Measurements from ENCODE around the gene NUDT16L1.

The NUDT16L1 gene

GRCh38 chr16:4697848-4698291 is 4.5 kb downstream of the NUDT16L1 start:
- H3K4me2 ChIP-seq (ENCODE audit: insufficient read depth, low read length, poor library complexity, severe bottlenecking) = no peak overlapping the region
- H3K23ac ChIP-seq (ENCODE audit: low read depth, low read length, poor library complexity) = peak overlapping the region; percentile 65
- no peak for DNase-seq (ENCODE audit: low spot score)
- H3K9ac ChIP-seq (ENCODE audit: low read depth, low read length, poor library complexity) = no peak overlapping the region
- H3K4ac ChIP-seq (ENCODE audit: low read length) = no peak overlapping the region
- H2BK15ac ChIP-seq (ENCODE audit: low read length) = no peak overlapping the region
- no peak overlapping the region for H2AFZ ChIP-seq (ENCODE audit: low read length)
- H2BK5ac ChIP-seq (ENCODE audit: low read length) = no peak overlapping the region
- H4K8ac ChIP-seq (ENCODE audit: low read depth, low read length) = peak overlapping the region; percentile 48
- no peak overlapping the region for H3K4me3 ChIP-seq (ENCODE audit: low read length in 2 of 2)
- H3K27me3 ChIP-seq (ENCODE audit: control insufficient read depth in 3 of 3, insufficient read depth in 3 of 3, low read depth in 1 of 3, low read length in 3 of 3) = no peaks in the 10 kb centered on the region
- H3K79me1 ChIP-seq (ENCODE audit: low read depth, low read length) = peaks cover 20% of the 10 kb centered on the region
- no peak overlapping the region for H3K27ac ChIP-seq (replicated peaks; ENCODE audit: low read length)
- no peak overlapping the region for H2AK5ac ChIP-seq (ENCODE audit: low read depth, low read length)
- H2BK120ac ChIP-seq (ENCODE audit: low read depth, low read length) = no peak overlapping the region
- H2BK12ac ChIP-seq (ENCODE audit: low read length) = no peak overlapping the region
- no peak overlapping the region for H4K91ac ChIP-seq (ENCODE audit: low read depth, low read length, poor library complexity)
- peaks cover 6 to 8% of the 10 kb centered on the region in 2 donors for H3K4me1 ChIP-seq (ENCODE audit: control insufficient read depth in 2 of 2, insufficient read depth in 1 of 2, low read depth in 1 of 2, low read length in 2 of 2)
- no peak overlapping the region for H3K18ac ChIP-seq (ENCODE audit: low read length)
- WGBS, 2 donors (ENCODE audit: extremely low coverage in 2 of 2, insufficient read length in 2 of 2, insufficient replicate concordance in 1 of 2) = no CpG with 5 or more reads among the region's 9 CpGs
- no peak overlapping the region for H3K14ac ChIP-seq (ENCODE audit: low read length)
- no peaks in the 10 kb centered on the region for H3K9me3 ChIP-seq (replicated peaks in 1 of 2; ENCODE audit: control insufficient read depth in 2 of 2, insufficient read depth in 1 of 2, low read depth in 1 of 2, low read length in 2 of 2)
- H3K36me3 ChIP-seq (replicated peaks in 1 of 2; ENCODE audit: control insufficient read depth in 2 of 2, insufficient read depth in 2 of 2, low read length in 2 of 2) = peaks cover 56 to 80% of the 10 kb centered on the region in 2 donors

GRCh38 chr16:4698321-4699045 is 5.1 kb downstream of the NUDT16L1 start:
- no peak overlapping the region for H3K14ac ChIP-seq (ENCODE audit: low read length)
- H3K9me3 ChIP-seq (replicated peaks in 1 of 2; ENCODE audit: control insufficient read depth in 2 of 2, insufficient read depth in 1 of 2, low read depth in 1 of 2, low read length in 2 of 2) = no peaks in the 10 kb centered on the region
- H3K79me1 ChIP-seq (ENCODE audit: low read depth, low read length) = peaks cover 20% of the 10 kb centered on the region
- no peak overlapping the region for H3K4me2 ChIP-seq (ENCODE audit: insufficient read depth, low read length, poor library complexity, severe bottlenecking)
- H2BK5ac ChIP-seq (ENCODE audit: low read length) = no peak overlapping the region
- peak overlapping the region; percentile 21 for H3K9ac ChIP-seq (ENCODE audit: low read depth, low read length, poor library complexity)
- WGBS, 2 donors (ENCODE audit: extremely low coverage in 2 of 2, insufficient read length in 2 of 2, insufficient replicate concordance in 1 of 2) = no CpG with 5 or more reads among the region's 36 CpGs
- H3K27me3 ChIP-seq (ENCODE audit: control insufficient read depth in 3 of 3, insufficient read depth in 3 of 3, low read depth in 1 of 3, low read length in 3 of 3) = no peaks in the 10 kb centered on the region
- H4K8ac ChIP-seq (ENCODE audit: low read depth, low read length) = no peak overlapping the region
- H3K27ac ChIP-seq (replicated peaks; ENCODE audit: low read length) = no peak overlapping the region
- H3K4ac ChIP-seq (ENCODE audit: low read length) = no peak overlapping the region
- no peak overlapping the region for H2AK5ac ChIP-seq (ENCODE audit: low read depth, low read length)
- H2BK12ac ChIP-seq (ENCODE audit: low read length) = no peak overlapping the region
- H2AFZ ChIP-seq (ENCODE audit: low read length) = no peak overlapping the region
- no peak overlapping the region for H3K18ac ChIP-seq (ENCODE audit: low read length)
- no peak overlapping the region for H3K23ac ChIP-seq (ENCODE audit: low read depth, low read length, poor library complexity)
- no peak overlapping the region for H2BK15ac ChIP-seq (ENCODE audit: low read length)
- DNase-seq (ENCODE audit: low spot score) = no peak
- no peak overlapping the region for H4K91ac ChIP-seq (ENCODE audit: low read depth, low read length, poor library complexity)
- no peak overlapping the region for H2BK120ac ChIP-seq (ENCODE audit: low read depth, low read length)
- peaks cover 56 to 82% of the 10 kb centered on the region in 2 donors for H3K36me3 ChIP-seq (replicated peaks in 1 of 2; ENCODE audit: control insufficient read depth in 2 of 2, insufficient read depth in 2 of 2, low read length in 2 of 2)
- H3K4me3 ChIP-seq (ENCODE audit: low read length in 2 of 2) = no peak overlapping the region
- peaks cover 3 to 8% of the 10 kb centered on the region in 2 donors for H3K4me1 ChIP-seq (ENCODE audit: control insufficient read depth in 2 of 2, insufficient read depth in 1 of 2, low read depth in 1 of 2, low read length in 2 of 2)

DNA sequence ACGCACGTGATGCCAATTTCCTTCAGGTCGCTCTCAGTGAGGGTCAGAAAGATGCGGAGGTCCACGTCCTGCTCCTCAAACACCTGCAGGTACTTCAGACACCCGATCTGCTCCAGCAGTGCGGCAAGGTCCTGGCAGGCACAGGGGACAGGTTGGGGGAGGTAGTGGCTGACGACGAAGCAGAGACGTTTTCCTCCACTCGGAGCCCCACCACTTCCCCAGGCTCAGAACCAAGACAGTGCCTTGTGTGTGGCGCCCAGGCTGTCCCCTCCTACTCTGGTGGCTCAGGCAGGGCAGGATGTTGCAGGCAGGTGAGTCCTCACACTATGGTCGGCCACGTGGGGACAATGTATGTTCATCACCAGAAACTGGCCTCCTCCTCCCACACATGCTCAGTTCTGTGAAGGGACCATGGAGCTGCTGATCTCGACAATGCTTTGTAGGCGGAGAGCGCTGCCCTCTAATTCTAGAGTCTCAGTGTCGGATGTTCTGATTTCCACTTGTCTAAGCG is 5.7 kb downstream of the NUDT16L1 start:
- Histone ChIP-seq H3K9ac (ENCODE audit: low read depth, low read length, poor library complexity) (peak overlapping the region; percentile 15), H2BK120ac (ENCODE audit: low read depth, low read length) (no peak overlapping the region), H2BK5ac (ENCODE audit: low read length) (no peak overlapping the region)

DNA sequence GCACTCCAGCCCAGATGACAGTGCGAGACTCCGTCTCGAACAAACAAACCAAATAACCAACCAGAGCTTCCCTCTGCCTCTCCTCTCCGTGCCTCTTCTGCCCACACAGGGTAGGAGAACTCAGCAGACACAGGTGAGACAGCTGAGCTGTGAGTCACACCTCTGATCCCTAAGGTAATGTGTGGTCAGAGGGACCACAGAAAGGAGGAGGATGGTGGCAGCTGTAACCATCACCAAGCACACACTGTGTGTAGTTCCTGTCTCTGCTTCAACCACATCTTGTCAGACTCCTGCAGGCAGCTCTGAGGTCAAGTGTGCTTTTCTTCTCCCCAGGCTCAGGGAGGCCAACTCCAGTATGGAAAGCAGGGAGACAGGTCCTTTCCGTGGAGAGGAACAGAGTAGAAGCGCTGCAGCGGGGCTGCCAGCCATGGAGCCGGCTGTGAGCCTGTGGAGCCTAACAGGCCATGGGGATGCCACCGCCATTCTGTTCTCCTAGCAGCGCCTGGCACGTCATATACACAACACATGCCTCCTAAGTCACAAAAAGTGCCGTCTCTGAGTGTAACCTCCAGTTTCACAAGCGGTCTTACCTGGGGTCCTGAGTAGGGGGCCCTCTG is 7.1 kb downstream of the NUDT16L1 start:
- Histone ChIP-seq H2BK5ac (ENCODE audit: low read length) (peak overlapping the region; percentile 22), H3K36me3 (replicated peaks in 1 of 2; ENCODE audit: control insufficient read depth in 2 of 2, insufficient read depth in 2 of 2, low read length in 2 of 2) (peaks cover 59 to 92% of the 10 kb centered on the region in 2 donors), H2BK15ac (ENCODE audit: low read length) (no peak overlapping the region), H4K91ac (ENCODE audit: low read depth, low read length, poor library complexity) (no peak overlapping the region), H3K9me3 (replicated peaks in 1 of 2; ENCODE audit: control insufficient read depth in 2 of 2, insufficient read depth in 1 of 2, low read depth in 1 of 2, low read length in 2 of 2) (no peaks in the 10 kb centered on the region), H2AK5ac (ENCODE audit: low read depth, low read length) (no peak overlapping the region), H3K4ac (ENCODE audit: low read length) (no peak overlapping the region), H3K27ac (replicated peaks; ENCODE audit: low read length) (no peak overlapping the region), H3K23ac (ENCODE audit: low read depth, low read length, poor library complexity) (no peak overlapping the region), H3K4me2 (ENCODE audit: insufficient read depth, low read length, poor library complexity, severe bottlenecking) (no peak overlapping the region), H3K79me1 (ENCODE audit: low read depth, low read length) (peaks cover 9% of the 10 kb centered on the region), H3K4me3 (ENCODE audit: low read length in 2 of 2) (no peak overlapping the region), H2BK120ac (ENCODE audit: low read depth, low read length) (no peak overlapping the region), H3K14ac (ENCODE audit: low read length) (no peak overlapping the region), H2BK12ac (ENCODE audit: low read length) (no peak overlapping the region), H3K4me1 (ENCODE audit: control insufficient read depth in 2 of 2, insufficient read depth in 1 of 2, low read depth in 1 of 2, low read length in 2 of 2) (peaks cover 0 to 2% of the 10 kb centered on the region in 2 donors), H4K8ac (ENCODE audit: low read depth, low read length) (no peak overlapping the region), H3K9ac (ENCODE audit: low read depth, low read length, poor library complexity) (no peak overlapping the region), H3K27me3 (ENCODE audit: control insufficient read depth in 3 of 3, insufficient read depth in 3 of 3, low read depth in 1 of 3, low read length in 3 of 3) (no peaks in the 10 kb centered on the region), H2AFZ (ENCODE audit: low read length) (no peak overlapping the region), H3K18ac (ENCODE audit: low read length) (no peak overlapping the region)
- no CpG with 5 or more reads among the region's 13 CpGs for WGBS, 2 donors (ENCODE audit: extremely low coverage in 2 of 2, insufficient read length in 2 of 2, insufficient replicate concordance in 1 of 2)
- no peak for DNase-seq (ENCODE audit: low spot score)

More for the DNA sequence above, 5.7 kb downstream of the NUDT16L1 start:
- no peak overlapping the region for H3K23ac ChIP-seq (ENCODE audit: low read depth, low read length, poor library complexity)
- no peak overlapping the region for H3K18ac ChIP-seq (ENCODE audit: low read length)
- peaks cover 60 to 87% of the 10 kb centered on the region in 2 donors for H3K36me3 ChIP-seq (replicated peaks in 1 of 2; ENCODE audit: control insufficient read depth in 2 of 2, insufficient read depth in 2 of 2, low read length in 2 of 2)
- H3K4me3 ChIP-seq (ENCODE audit: low read length in 2 of 2) = no peak overlapping the region
- peaks cover 3 to 8% of the 10 kb centered on the region in 2 donors for H3K4me1 ChIP-seq (ENCODE audit: control insufficient read depth in 2 of 2, insufficient read depth in 1 of 2, low read depth in 1 of 2, low read length in 2 of 2)
- H3K27me3 ChIP-seq (ENCODE audit: control insufficient read depth in 3 of 3, insufficient read depth in 3 of 3, low read depth in 1 of 3, low read length in 3 of 3) = no peaks in the 10 kb centered on the region
- DNase-seq (ENCODE audit: low spot score) = no peak
- H2AFZ ChIP-seq (ENCODE audit: low read length) = no peak overlapping the region
- no peak overlapping the region for H4K8ac ChIP-seq (ENCODE audit: low read depth, low read length)
- H2BK15ac ChIP-seq (ENCODE audit: low read length) = no peak overlapping the region
- no peaks in the 10 kb centered on the region for H3K9me3 ChIP-seq (replicated peaks in 1 of 2; ENCODE audit: control insufficient read depth in 2 of 2, insufficient read depth in 1 of 2, low read depth in 1 of 2, low read length in 2 of 2)
- no peak overlapping the region for H3K27ac ChIP-seq (replicated peaks; ENCODE audit: low read length)
- H3K4me2 ChIP-seq (ENCODE audit: insufficient read depth, low read length, poor library complexity, severe bottlenecking) = no peak overlapping the region
- H2AK5ac ChIP-seq (ENCODE audit: low read depth, low read length) = no peak overlapping the region
- H3K14ac ChIP-seq (ENCODE audit: low read length) = no peak overlapping the region
- no CpG with 5 or more reads among the region's 19 CpGs for WGBS, 2 donors (ENCODE audit: extremely low coverage in 2 of 2, insufficient read length in 2 of 2, insufficient replicate concordance in 1 of 2)
- no peak overlapping the region for H4K91ac ChIP-seq (ENCODE audit: low read depth, low read length, poor library complexity)
- peaks cover 15% of the 10 kb centered on the region for H3K79me1 ChIP-seq (ENCODE audit: low read depth, low read length)
- no peak overlapping the region for H3K4ac ChIP-seq (ENCODE audit: low read length)
- H2BK12ac ChIP-seq (ENCODE audit: low read length) = no peak overlapping the region
